Lower leg skin (tissue), 4 donors: ENCODE data around the gene PRKAG1. TPM values are rescaled to one million over a fixed set of nuclear protein-coding genes. Genes with fewer than 3 reads are reported as not detected.
A peak's percentile ranks its signal among the peaks of the same experiment; 100 is the strongest.

Experiments
- DNase-seq, 2 donors: peaks; one replicate each; pipeline ENCODE4 v3.0.0-alpha.2; 2019; ENCODE audit warnings: low spot score in 2 of 2
- H3K4me3 ChIP-seq: fragments of 200-600 bp; sonication (generic); 2 replicates; pipeline ENCODE4 v1.5.1; 2017; ENCODE audit warnings: mild to moderate bottlenecking, low read depth; ENCODE audit not compliant: poor library complexity, severe bottlenecking
- CTCF ChIP-seq, 3 donors: fragments of 450-650 bp; IDR thresholded peaks; one replicate each; pipeline ENCODE4 v1.5.1; 2016; ENCODE audit warnings: antibody characterized with exemption in 3 of 3, mild to moderate bottlenecking in 3 of 3, moderate library complexity in 2 of 3
- POLR2A ChIP-seq, 2 donors: fragments of 450-650 bp; IDR thresholded peaks; one replicate each; pipeline ENCODE4 v1.6.1; 2016 to 2017; ENCODE audit warnings: antibody characterized with exemption in 2 of 2, mild to moderate bottlenecking in 1 of 2, moderate library complexity in 1 of 2
- WGBS, 2 donors: methylation state at CpG; one replicate each; pipeline ENCODE4 v1.1.5; 2018; 5-methylcytosine and 5-hydroxymethylcytosine counted together
- intact Hi-C: fragments of 100-400 bp; cut with DNase I; formaldehyde crosslinking; loops from one replicate; pipeline ENCODE4 v1.15.0; 2023; ENCODE audit warnings: low total_unique reads
- total RNA-seq, 4 donors: library from RNA; depleted of rRNA; stranded (reverse); fragments of >200 nt; gene quantifications; one replicate each; pipeline ENCODE4 v1.1.0, GENCODE V29; 2016

PRKAG1 gene
- total RNA-seq, 4 donors from 2014 or later, result 30.3 to 57.8 (median 49.2) TPM

- 1% methylated on average over 22 to 48 of the region's 70 CpGs for WGBS, 2 donors
- intact Hi-C loops, result no loop called here
- DNase-seq, result peak in 1 of 2 donors; percentile 89
- TF ChIP-seq POLR2A (IDR thresholded peaks at IDR 0.05), result no peak
- no peak for TF ChIP-seq CTCF (IDR thresholded peaks at IDR 0.05)
- H3K4me3 ChIP-seq, result peak overlapping the region; percentile 96
Measured at GRCh38 chr12:49059299-49060171, 41.0 kb upstream of the PRKAG1 start.

- DNase-seq, result no peak
- intact Hi-C loops, result no loop called here
- TF ChIP-seq CTCF (IDR thresholded peaks at IDR 0.05), result no peak
- no peak for TF ChIP-seq POLR2A (IDR thresholded peaks at IDR 0.05)
- peak overlapping the region; percentile 96 for H3K4me3 ChIP-seq
- WGBS, 2 donors, result 0% methylated on average over 1 of the region's 1 CpG
Measured at GRCh38 chr12:49059045-49059298, 40.4 kb upstream of the PRKAG1 start.

- 3 to 6% methylated on average over 5 of the region's 5 CpGs for WGBS, 2 donors
- no peak for DNase-seq
- peak overlapping the region; percentile 7 for H3K4me3 ChIP-seq
- intact Hi-C loops, result no loop called here
- TF ChIP-seq CTCF (IDR thresholded peaks at IDR 0.05) (no peak), POLR2A (IDR thresholded peaks at IDR 0.05) (no peak)
Measured at GRCh38 chr12:49058366-49059044, 39.9 kb upstream of the PRKAG1 start.

GRCh38 chr12:49057888-49058287 is 39.3 kb upstream of the PRKAG1 start:
- no peak for DNase-seq
- WGBS, 2 donors, result 0 to 2% methylated on average over 4 of the region's 4 CpGs
- no peak for TF ChIP-seq POLR2A (IDR thresholded peaks at IDR 0.05)
- no peak for TF ChIP-seq CTCF (IDR thresholded peaks at IDR 0.05)
- H3K4me3 ChIP-seq, result peak overlapping the region; percentile 17
- intact Hi-C loops, result no loop called here

- DNase-seq, result peak in 1 of 2 donors; percentile 82
- H3K4me3 ChIP-seq, result no peak overlapping the region
- TF ChIP-seq CTCF (IDR thresholded peaks at IDR 0.05), result no peak
- no peak for TF ChIP-seq POLR2A (IDR thresholded peaks at IDR 0.05)
- WGBS, 2 donors, result 32 to 33% methylated on average over 7 of the region's 7 CpGs
- intact Hi-C loops, result no loop called here
Measured at GRCh38 chr12:49055978-49056754, 37.6 kb upstream of the PRKAG1 start.
